Spleen (tissue), 11 donors: ENCODE results near the gene SPATS2L. TPM values are rescaled to one million over a fixed set of nuclear protein-coding genes. Genes with fewer than 3 reads are reported as not detected.

Experiments used
- DNase-seq: peaks from one replicate; pipeline ENCODE4 v3.0.0-alpha.2; 2020
- H3K27ac ChIP-seq, 8 donors: fragments of 200-600 bp; sonication (generic) in 7 of 8; 1 replicate in 4 of 8; 2 replicates in 4 of 8; pipeline versions ENCODE4 v1.5.0 to v1.8.0; 2016 to 2021; ENCODE audit warnings: inconsistent platforms in 4 of 8, mild to moderate bottlenecking in 4 of 8, moderate library complexity in 1 of 8
- H3K27me3 ChIP-seq, 7 donors: fragments of 200-600 bp; sonication (generic) in 6 of 7; replicated peaks in 1 of 7; 1 replicate in 4 of 7; 2 replicates in 3 of 7; pipeline versions ENCODE4 v1.5.0 to v1.8.0; 2016 to 2021; ENCODE audit warnings: inconsistent platforms in 3 of 7, mild to moderate bottlenecking in 1 of 7
- H3K36me3 ChIP-seq, 6 donors: fragments of 200-600 bp; sonication (generic) in 5 of 6; 1 replicate in 4 of 6; 2 replicates in 2 of 6; pipeline versions ENCODE4 v1.5.0 to v1.8.0; 2016 to 2021; ENCODE audit warnings: inconsistent platforms in 2 of 6
- H3K4me1 ChIP-seq, 6 donors: fragments of 200-600 bp; sonication (generic) in 5 of 6; 1 replicate in 3 of 6; 2 replicates in 3 of 6; pipeline versions ENCODE4 v1.5.0 to v1.8.0; 2016 to 2021; ENCODE audit warnings: inconsistent platforms in 3 of 6
- H3K4me3 ChIP-seq, 8 donors: fragments of 200-600 bp; sonication (generic) in 7 of 8; 1 replicate in 4 of 8; 2 replicates in 4 of 8; pipeline versions ENCODE4 v1.5.0 to v1.8.0; 2016 to 2021; ENCODE audit warnings: inconsistent platforms in 4 of 8, mild to moderate bottlenecking in 4 of 8, moderate library complexity in 2 of 8
- H3K9me3 ChIP-seq, 8 donors: fragments of 200-600 bp; sonication (generic) in 7 of 8; 1 replicate in 4 of 8; 2 replicates in 4 of 8; pipeline versions ENCODE4 v1.5.0 to v1.8.0; 2016 to 2021; ENCODE audit warnings: inconsistent platforms in 4 of 8
- POLR2A ChIP-seq, 3 donors: fragments of 450-650 bp; IDR thresholded peaks; one replicate each; pipeline ENCODE4 v1.5.1; 2017; ENCODE audit warnings: antibody characterized with exemption in 3 of 3, mild to moderate bottlenecking in 1 of 3
- POLR2AphosphoS5 ChIP-seq, 3 donors: sonication (generic); formaldehyde crosslinking; IDR thresholded peaks; one replicate each; pipeline ENCODE4 v1.5.1; 2017; ENCODE audit warnings: antibody characterized with exemption in 3 of 3
- WGBS, 5 donors: extraction: QIAGEN DNeasy Blood & Tissue Kit in 3 of 5; methylation state at CpG; one replicate each; pipeline versions ENCODE4 v1.1.5 to v1.1.7; 2013 to 2018; 5-methylcytosine and 5-hydroxymethylcytosine counted together
- intact Hi-C: fragments of 100-400 bp; cut with DNase I; formaldehyde crosslinking; loops from one replicate; pipeline ENCODE4 v1.15.0; 2023; ENCODE audit warnings: low total_unique reads
- polyA plus RNA-seq, 3 donors: library from polyadenylated mRNA; stranded (reverse); fragments of 200-250 nt; gene quantifications; one replicate each; pipeline ENCODE4 v1.2.1, GENCODE V29; 2013
- total RNA-seq, 7 donors: library from RNA; depleted of rRNA in 3 of 7; stranded (reverse); fragments of >200 nt in 3 of 7; fragmentation: NEBNext Ultra II Directional in 4 of 7; extraction: Animal tissue kit (Norgen Biotek cat#: 25700) in 4 of 7; gene quantifications; one replicate each; pipeline versions ENCODE4 v1.1.0 to v1.2.1, GENCODE V29; 2016 to 2021
- TF ChIP-seq, protein P1 (sequence below), 11 experiments: fragments of 200-600 bp in 7 of 11; fragments of 450-650 bp in 4 of 11; sonication (generic) in 4 of 11; IDR thresholded peaks in 8 of 11; conservative IDR thresholded peaks in 3 of 11; 1 replicate in 7 of 11; 2 replicates in 4 of 11; pipeline versions ENCODE4 v1.4.0 to v1.8.0; 2016 to 2021; ENCODE audit warnings: antibody characterized with exemption in 11 of 11, inconsistent platforms in 4 of 11, mild to moderate bottlenecking in 1 of 11
- donor health status: healthy with polysubstance abuse.
- donor health status: DM: no; HTN: no; CAD: no; lungs with moderate emphysema.
- donor health status: DM: no; HTN: no; CAD: no.
- donor health status: Bipolar disorder and iron deficiency.
- donor health status: healthy.
- donor health status: DM: no; HTN: no; CAD: no.
- donor health status: DM: yes; HTN: yes; CAD: no.

Gene SPATS2L
- total and polyA plus RNA-seq, 10 donors: 9.5 to 84.7 (median 57.2) TPM

GRCh38 chr2:200509235-200509611, 202.7 kb downstream of the SPATS2L start:
- 26 to 43% (median 32%) methylated on average over 6 to 8 of the region's 8 CpGs for WGBS, 5 donors
- intact Hi-C loops: no loop called here
- peak overlapping the region; percentile 56 to 79 (median 72) for H3K4me3 ChIP-seq
- H3K4me1 ChIP-seq: peaks cover 0 to 44% (median 15%) of the 10 kb centered on the region in 6 donors
- peaks cover 0 to 9% (median 0%) of the 10 kb centered on the region in 7 donors for H3K27me3 ChIP-seq
- DNase-seq: no peak
- peak overlapping the region; percentile 68 to 94 (median 86) for H3K27ac ChIP-seq
- TF ChIP-seq POLR2A (IDR thresholded peaks at IDR 0.05): no peak
- no peak for TF ChIP-seq POLR2AphosphoS5 (IDR thresholded peaks at IDR 0.05)
- TF ChIP-seq, protein P1, sequence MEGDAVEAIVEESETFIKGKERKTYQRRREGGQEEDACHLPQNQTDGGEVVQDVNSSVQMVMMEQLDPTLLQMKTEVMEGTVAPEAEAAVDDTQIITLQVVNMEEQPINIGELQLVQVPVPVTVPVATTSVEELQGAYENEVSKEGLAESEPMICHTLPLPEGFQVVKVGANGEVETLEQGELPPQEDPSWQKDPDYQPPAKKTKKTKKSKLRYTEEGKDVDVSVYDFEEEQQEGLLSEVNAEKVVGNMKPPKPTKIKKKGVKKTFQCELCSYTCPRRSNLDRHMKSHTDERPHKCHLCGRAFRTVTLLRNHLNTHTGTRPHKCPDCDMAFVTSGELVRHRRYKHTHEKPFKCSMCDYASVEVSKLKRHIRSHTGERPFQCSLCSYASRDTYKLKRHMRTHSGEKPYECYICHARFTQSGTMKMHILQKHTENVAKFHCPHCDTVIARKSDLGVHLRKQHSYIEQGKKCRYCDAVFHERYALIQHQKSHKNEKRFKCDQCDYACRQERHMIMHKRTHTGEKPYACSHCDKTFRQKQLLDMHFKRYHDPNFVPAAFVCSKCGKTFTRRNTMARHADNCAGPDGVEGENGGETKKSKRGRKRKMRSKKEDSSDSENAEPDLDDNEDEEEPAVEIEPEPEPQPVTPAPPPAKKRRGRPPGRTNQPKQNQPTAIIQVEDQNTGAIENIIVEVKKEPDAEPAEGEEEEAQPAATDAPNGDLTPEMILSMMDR (IDR thresholded peaks at IDR 0.05 in 8 of 11, conservative IDR thresholded peaks at IDR 0.05 in 3 of 11): no peak
- H3K9me3 ChIP-seq: no peaks in the 10 kb centered on the region
- peaks cover 0 to 25% (median 2%) of the 10 kb centered on the region in 6 donors for H3K36me3 ChIP-seq

GRCh38 chr2:200509612-200510433, 203.3 kb downstream of the SPATS2L start, which contains the start of gene KCTD18:
Gene KCTD18, minus strand, starts transcription at chr2:200510068. Its CDS starts 3,052 bp downstream, at chr2:200507016.
- intact Hi-C loops: no loop called here

GRCh38 chr2:200515155-200515554, 208.7 kb downstream of the SPATS2L start:
- DNase-seq: no peak
- H3K4me1 ChIP-seq: peaks cover 0 to 8% (median 3%) of the 10 kb centered on the region in 6 donors
- 13 to 85% (median 31%) methylated on average over 1 of the region's 1 CpG for WGBS, 5 donors
- H3K4me3 ChIP-seq: no peak overlapping the region
- no peak overlapping the region for H3K27ac ChIP-seq
- TF ChIP-seq POLR2A (IDR thresholded peaks at IDR 0.05) (no peak), POLR2AphosphoS5 (IDR thresholded peaks at IDR 0.05) (no peak)
- TF ChIP-seq, protein P1 (IDR thresholded peaks at IDR 0.05 in 8 of 11, conservative IDR thresholded peaks at IDR 0.05 in 3 of 11): no peak
- H3K27me3 ChIP-seq: peaks cover 0 to 9% (median 0%) of the 10 kb centered on the region in 7 donors
- intact Hi-C loops: no loop called here
- H3K36me3 ChIP-seq: no peaks in the 10 kb centered on the region
- peaks cover 0 to 14% (median 0%) of the 10 kb centered on the region in 8 donors for H3K9me3 ChIP-seq

More at GRCh38 chr2:200509612-200510433, 203.3 kb downstream of the SPATS2L start, which contains the start of gene KCTD18:
- Histone ChIP-seq H3K9me3 (no peaks in the 10 kb centered on the region), H3K27ac (peak within 1 kb of the TSS; percentile 68 to 94 (median 86)), H3K36me3 (peaks cover 0 to 19% (median 0%) of the 10 kb centered on the region in 6 donors), H3K4me1 (peaks cover 0 to 44% (median 15%) of the 10 kb centered on the region in 6 donors), H3K27me3 (peaks cover 0 to 9% (median 0%) of the 10 kb centered on the region in 7 donors), H3K4me3 (peak within 1 kb of the TSS; percentile 56 to 79 (median 72))
- peak; percentile 100 for DNase-seq
- WGBS, 5 donors: 0 to 1% (median 0%) methylated on average over 34 to 78 of the region's 78 CpGs
- TF ChIP-seq POLR2AphosphoS5 (IDR thresholded peaks at IDR 0.05) (peak; percentile 90 to 93 (median 91)), POLR2A (IDR thresholded peaks at IDR 0.05) (peak in 1 of 3 donors; percentile 82)
- TF ChIP-seq, protein P1 (IDR thresholded peaks at IDR 0.05 in 8 of 11, conservative IDR thresholded peaks at IDR 0.05 in 3 of 11): peak; percentile 57 to 97 (median 90)

GRCh38 chr2:200523158-200523557, 216.7 kb downstream of the SPATS2L start:
- 80 to 87% (median 83%) methylated on average over 3 of the region's 3 CpGs for WGBS, 5 donors
- intact Hi-C loops: no loop called here
- Histone ChIP-seq H3K27me3 (peaks cover 0 to 8% (median 0%) of the 10 kb centered on the region in 7 donors), H3K4me3 (no peak overlapping the region), H3K36me3 (no peaks in the 10 kb centered on the region), H3K27ac (no peak overlapping the region), H3K4me1 (peaks cover 5 to 28% (median 12%) of the 10 kb centered on the region in 6 donors), H3K9me3 (no peaks in the 10 kb centered on the region)
- TF ChIP-seq, protein P1 (IDR thresholded peaks at IDR 0.05 in 8 of 11, conservative IDR thresholded peaks at IDR 0.05 in 3 of 11): no peak
- TF ChIP-seq POLR2A (IDR thresholded peaks at IDR 0.05) (no peak), POLR2AphosphoS5 (IDR thresholded peaks at IDR 0.05) (no peak)
- DNase-seq: no peak
